H1 (cell line): ENCODE results near the gene THBS1. TPM values are rescaled to one million over a fixed set of nuclear protein-coding genes. Genes with fewer than 3 reads are reported as not detected.

ENCODE experiments used
- CTCF ChIA-PET: fragments of 300-600 bp; sonication (Branson Sonifier 250); formaldehyde crosslinking; loops from one replicate; lab custom pipeline; 2021; ENCODE audit not compliant: partially characterized antibody; lab: Charles Lee
- POLR2A ChIA-PET: fragments of 300-600 bp; sonication (Branson Sonifier 250); formaldehyde crosslinking; loops from one replicate; lab custom pipeline; 2021; ENCODE audit warnings: inconsistent platforms; ENCODE audit not compliant: partially characterized antibody; lab: Charles Lee
- DNase-seq, 2 experiments: peaks; one replicate each; pipeline versions ENCODE4 v3.0.0 to v3.0.0-alpha.2; 2010 to 2022; ENCODE audit warnings: low spot score in 2 of 2, low read depth in 1 of 2, mixed read lengths in 1 of 2
- FAIRE-seq: peaks from 2 replicates; lab custom pipeline; 2011; peaks lifted over from hg19 to GRCh38; lab: Jason Lieb, UNC
- H2AFZ ChIP-seq: 2 replicates; pipeline ENCODE4 v1.8.1; 2012; ENCODE audit warnings: low read length, inconsistent platforms
- H2AK5ac ChIP-seq: 2 replicates; pipeline ENCODE4 v1.6.1; 2013; ENCODE audit warnings: low read depth, low read length
- H2BK120ac ChIP-seq: replicated peaks from 2 replicates; pipeline ENCODE3; 2013; ENCODE audit warnings: low read depth, low read length, inconsistent platforms
- H2BK12ac ChIP-seq: 2 replicates; pipeline ENCODE4 v1.6.1; 2013; ENCODE audit warnings: low read depth, low read length
- H2BK15ac ChIP-seq: 2 replicates; pipeline ENCODE4 v1.6.1; 2013; ENCODE audit warnings: low read length
- H2BK20ac ChIP-seq: 2 replicates; pipeline ENCODE4 v1.6.1; 2013; ENCODE audit warnings: low read length
- H2BK5ac ChIP-seq: 2 replicates; pipeline ENCODE4 v1.6.1; 2013; ENCODE audit warnings: low read depth, low read length
- H3K14ac ChIP-seq: 2 replicates; pipeline ENCODE4 v1.6.1; 2013; ENCODE audit warnings: inconsistent platforms; ENCODE audit not compliant: insufficient read length
- H3K18ac ChIP-seq: 2 replicates; pipeline ENCODE4 v1.6.1; 2013; ENCODE audit warnings: low read length; ENCODE audit errors: extremely low read depth
- H3K23ac ChIP-seq: 2 replicates; pipeline ENCODE4 v1.6.1; 2013; ENCODE audit warnings: inconsistent platforms; ENCODE audit not compliant: insufficient read length
- H3K23me2 ChIP-seq: 2 replicates; pipeline ENCODE4 v1.6.1; 2013; ENCODE audit warnings: low read depth, low read length
- H3K27ac ChIP-seq: 2 replicates; pipeline ENCODE4 v1.6.1; 2011; ENCODE audit warnings: low read depth, low read length, inconsistent platforms
- H3K27me3 ChIP-seq, 4 experiments: replicated peaks in 1 of 4; 1 replicate in 1 of 4; 2 replicates in 3 of 4; pipeline versions ENCODE4 v1.6.1 to v1.8.1; 2011 to 2013; ENCODE audit warnings: low read length in 3 of 4, mild to moderate bottlenecking in 3 of 4, inconsistent platforms in 2 of 4, mixed read lengths in 2 of 4, moderate library complexity in 1 of 4; ENCODE audit not compliant: control insufficient read depth in 3 of 4, insufficient read depth in 3 of 4; ENCODE audit errors: extremely low read depth in 1 of 4
- H3K36me3 ChIP-seq, 4 experiments: 2 replicates each; pipeline versions ENCODE4 v1.6.1 to v1.8.1; 2011 to 2013; ENCODE audit warnings: mild to moderate bottlenecking in 4 of 4, low read length in 3 of 4, moderate library complexity in 2 of 4, control low read depth in 1 of 4, inconsistent platforms in 1 of 4; ENCODE audit not compliant: insufficient read depth in 4 of 4, control insufficient read depth in 2 of 4
- H3K4ac ChIP-seq: replicated peaks from 2 replicates; pipeline ENCODE3; 2013; ENCODE audit warnings: low read length, low read depth, mixed read lengths, inconsistent platforms; ENCODE audit not compliant: insufficient read length
- H3K4me1 ChIP-seq, 4 experiments: replicated peaks in 1 of 4; 1 replicate in 1 of 4; 2 replicates in 3 of 4; pipeline versions ENCODE4 v1.6.1 to v1.8.1; 2011 to 2013; ENCODE audit warnings: low read length in 3 of 4, inconsistent platforms in 2 of 4, mixed read lengths in 1 of 4; ENCODE audit not compliant: insufficient read depth in 4 of 4, control insufficient read depth in 3 of 4
- H3K4me2 ChIP-seq, 2 experiments: 2 replicates each; pipeline versions ENCODE4 v1.6.1 to v1.8.1; 2011 to 2013; ENCODE audit warnings: low read depth in 2 of 2, low read length in 2 of 2, control low read depth in 1 of 2, inconsistent platforms in 1 of 2, mild to moderate bottlenecking in 1 of 2; ENCODE audit not compliant: insufficient read depth in 1 of 2
- H3K4me3 ChIP-seq, 4 experiments: fragments of 200-600, 300-600 bp in 1 of 4; sonication (generic), shearing (Covaris generic), sonication (Bioruptor Twin) in 1 of 4; 2 replicates each; pipeline versions ENCODE4 v1.5.1 to v1.8.1; 2011 to 2016; ENCODE audit warnings: low read length in 4 of 4, low read depth in 3 of 4, control low read depth in 2 of 4, inconsistent platforms in 2 of 4, mild to moderate bottlenecking in 2 of 4, mixed read lengths in 1 of 4, moderate library complexity in 1 of 4; ENCODE audit not compliant: insufficient read depth in 2 of 4; ENCODE audit errors: extremely low read depth in 1 of 4
- H3K56ac ChIP-seq: replicated peaks from 2 replicates; pipeline ENCODE3; 2013; ENCODE audit warnings: low read depth, mild to moderate bottlenecking, mixed read lengths, low read length, inconsistent platforms; ENCODE audit not compliant: insufficient read length
- H3K79me1 ChIP-seq: 2 replicates; pipeline ENCODE4 v1.6.1; 2013; ENCODE audit warnings: low read depth, low read length, control low read depth
- H3K79me2 ChIP-seq, 2 experiments: 2 replicates each; pipeline versions ENCODE4 v1.6.1 to v1.8.1; 2012 to 2013; ENCODE audit warnings: low read length in 2 of 2, mild to moderate bottlenecking in 2 of 2, inconsistent platforms in 1 of 2; ENCODE audit not compliant: insufficient read depth in 2 of 2, control insufficient read depth in 1 of 2
- H3K9ac ChIP-seq, 4 experiments: replicated peaks in 1 of 4; 1 replicate in 1 of 4; 2 replicates in 3 of 4; pipeline versions ENCODE4 v1.6.1 to v1.8.1; 2011 to 2013; ENCODE audit warnings: low read depth in 3 of 4, low read length in 3 of 4, control low read depth in 2 of 4, mild to moderate bottlenecking in 2 of 4, moderate library complexity in 2 of 4, inconsistent platforms in 1 of 4; ENCODE audit errors: extremely low read depth in 1 of 4
- H3K9me3 ChIP-seq, 2 experiments: 2 replicates each; pipeline versions ENCODE4 v1.6.1 to v1.8.1; 2012 to 2013; ENCODE audit warnings: mild to moderate bottlenecking in 2 of 2, moderate library complexity in 2 of 2, control low read depth in 1 of 2, inconsistent platforms in 1 of 2, low read depth in 1 of 2, low read length in 1 of 2, mixed read lengths in 1 of 2; ENCODE audit not compliant: insufficient read depth in 2 of 2
- H4K20me1 ChIP-seq, 2 experiments: replicated peaks in 1 of 2; 2 replicates each; pipeline versions ENCODE3 to v1.8.1; 2011 to 2013; ENCODE audit warnings: inconsistent platforms in 2 of 2, low read length in 2 of 2, mild to moderate bottlenecking in 1 of 2; ENCODE audit not compliant: insufficient read depth in 2 of 2, control insufficient read depth in 1 of 2
- H4K5ac ChIP-seq: 2 replicates; pipeline ENCODE4 v1.6.1; 2013; ENCODE audit warnings: low read length, low read depth, mixed read lengths, inconsistent platforms; ENCODE audit not compliant: insufficient read length
- H4K8ac ChIP-seq: 2 replicates; pipeline ENCODE4 v1.8.0; 2013; ENCODE audit warnings: mild to moderate bottlenecking, moderate library complexity, low read length, inconsistent platforms; ENCODE audit not compliant: insufficient read depth; ENCODE audit errors: extremely low read depth
- H4K91ac ChIP-seq: replicated peaks from 2 replicates; pipeline ENCODE3; 2013; ENCODE audit warnings: low read length, mixed read lengths, inconsistent platforms; ENCODE audit not compliant: insufficient read length
- GABPA ChIP-seq: IDR thresholded peaks from 2 replicates; pipeline ENCODE4 v1.6.1; 2011; ENCODE audit warnings: mild to moderate bottlenecking, low read length, moderate library complexity, borderline replicate concordance; ENCODE audit not compliant: insufficient read depth
- POU5F1 ChIP-seq: IDR thresholded peaks from 2 replicates; pipeline ENCODE4 v1.6.1; 2011; ENCODE audit warnings: low read depth, mild to moderate bottlenecking, low read length, moderate library complexity
- RBBP5 ChIP-seq: IDR thresholded peaks from 2 replicates; pipeline ENCODE4 v1.7.1; 2012; ENCODE audit warnings: low read depth, mild to moderate bottlenecking, inconsistent platforms, low read length, moderate library complexity, borderline replicate concordance
- SRF ChIP-seq: IDR thresholded peaks from 2 replicates; pipeline ENCODE4 v1.6.1; 2011; ENCODE audit warnings: mild to moderate bottlenecking, low read depth, low read length, moderate library complexity
- WGBS, 2 experiments: shearing (Covaris generic) in 1 of 2; methylation state at CpG; one replicate each; pipeline versions ENCODE4 v1.1.6 to v1.1.7; 2013 to 2015; ENCODE audit warnings: low lambda C conversion rate in 2 of 2, mixed read lengths in 2 of 2, inconsistent platforms in 1 of 2, low coverage in 1 of 2, missing lambda C conversion rate in 1 of 2; ENCODE audit not compliant: insufficient replicate concordance in 2 of 2, insufficient coverage in 1 of 2, insufficient read length in 1 of 2; ENCODE audit errors: extremely low coverage in 1 of 2, missing lambda C conversion rate in 1 of 2; 5-methylcytosine and 5-hydroxymethylcytosine counted together
- polyA plus RNA-seq, 7 experiments: library from polyadenylated mRNA; depleted of rRNA in 3 of 7; stranded (reverse) in 5 of 7; unstranded in 2 of 7; fragments of >200 nt in 5 of 7; fragments of 200-250 nt in 2 of 7; gene quantifications; 1 replicate in 5 of 7; 2 replicates in 1 of 7; 4 replicates in 1 of 7; pipeline versions ENCODE4 v1.2.1 to v1.2.3, GENCODE V29; 2011 to 2013; ENCODE audit warnings: missing spikeins in 2 of 7, mixed read lengths in 2 of 7
- total RNA-seq: library from RNA; stranded (reverse); fragmentation: NEBNext Ultra II Directional; extraction: Animal tissue kit (Norgen Biotek cat#: 25700); gene quantifications from 2 replicates; pipeline ENCODE4 v1.2.1, GENCODE V29; 2021

Gene THBS1
- total and polyA plus RNA-seq, 2 of the 8 experiments (the other 6 are each of a cell fraction or from before 2014, with no cell fraction given) = 10.3 to 63.3 TPM

DNA sequence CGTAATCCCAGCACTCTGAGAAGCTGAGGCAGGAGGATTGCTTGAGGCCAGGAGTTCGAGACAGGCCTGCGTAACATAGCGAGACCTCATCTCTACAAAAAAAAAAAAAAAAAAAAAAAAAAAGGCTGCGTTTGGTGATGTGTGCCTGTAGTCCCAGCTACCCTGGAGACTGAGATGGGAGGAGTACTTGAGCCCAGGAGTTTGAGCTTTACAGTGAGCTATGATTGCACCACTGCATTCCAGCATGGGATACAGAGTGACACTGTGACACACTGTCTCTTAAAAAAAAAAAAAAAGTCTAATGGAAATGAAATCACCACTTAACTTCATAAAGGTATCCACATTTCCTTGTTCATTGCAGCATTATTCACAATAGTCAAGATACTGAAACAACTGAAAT is 65.5 kb downstream of the THBS1 start:
- Histone ChIP-seq H4K20me1 (no peaks in the 10 kb centered on the region), H2BK120ac (no peak overlapping the region), H3K4me1 (peaks cover 0 to 7% (median 3%) of the 10 kb centered on the region in 4 experiments; a peak in 4 of 7 replicates), H3K14ac (no peak overlapping the region), H2BK12ac (no peak overlapping the region), H2BK20ac (no peak overlapping the region), H4K8ac (no peak overlapping the region), H3K27ac (no peak overlapping the region), H3K9ac (no peak overlapping the region), H3K4me2 (no peak overlapping the region), H2BK5ac (no peak overlapping the region), H2AK5ac (no peak overlapping the region), H2BK15ac (no peak overlapping the region), H3K79me2 (no peaks in the 10 kb centered on the region), H3K56ac (no peak overlapping the region), H3K4me3 (no peak overlapping the region), H3K79me1 (no peaks in the 10 kb centered on the region), H3K23me2 (no peaks in the 10 kb centered on the region), H3K9me3 (no peaks in the 10 kb centered on the region), H3K36me3 (no peaks in the 10 kb centered on the region), H4K91ac (no peak overlapping the region), H4K5ac (no peak overlapping the region), H3K23ac (no peak overlapping the region), H3K27me3 (no peaks in the 10 kb centered on the region), H3K4ac (no peak overlapping the region), H2AFZ (no peak overlapping the region), H3K18ac (no peak overlapping the region)
- POLR2A ChIA-PET = interaction anchor here (0.8 to 1.6 kb wide), 3 partner anchors 11 to 66 kb away, joined by 3 to 9 read pairs (median 4); partner anchors contain the start of gene THBS1
- WGBS, 2 experiments = 83% methylated on average over 2 of the region's 5 CpGs; no CpG with 5 or more reads in 1 of the 2 experiments
- CTCF ChIA-PET = interaction anchor here (1.0 to 2.7 kb wide), 3 partner anchors 8 to 111 kb away, joined by 3 to 12 read pairs (median 3); no protein-coding TSS in a partner anchor
- FAIRE-seq (no peak), DNase-seq (no peak)
- TF ChIP-seq GABPA (no peak), SRF (no peak), POU5F1 (no peak), RBBP5 (no peak)
